ENCODE results near the gene FTO. TPM values are rescaled to one million over a fixed set of nuclear protein-coding genes. Genes with fewer than 3 reads are reported as not detected.

The FTO gene
- total RNA-seq, 1 donor from 2014 or later, result 70.5 TPM

DNA sequence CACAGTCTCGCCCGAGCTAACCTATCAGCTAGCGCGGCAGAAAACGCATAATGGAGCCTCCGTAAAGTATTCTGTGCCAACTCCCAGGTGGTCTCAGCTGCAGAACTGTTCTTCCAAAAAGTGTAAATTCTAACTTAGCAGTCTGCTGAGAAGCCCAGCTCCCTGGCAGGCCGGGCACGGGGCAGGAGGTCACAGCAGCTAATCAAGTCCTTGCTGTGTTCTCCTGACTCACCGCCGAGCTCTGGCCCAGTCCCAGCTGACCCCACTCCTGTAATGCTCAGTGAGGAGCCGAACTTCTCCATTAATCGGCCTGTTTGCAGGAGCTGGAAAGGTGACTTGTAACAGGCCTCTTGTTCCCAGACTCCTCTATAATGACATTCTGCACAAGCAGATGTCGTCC is 389.3 kb downstream of the FTO start:
- H3K27ac ChIP-seq, result no peak overlapping the region
- H3K27me3 ChIP-seq, result no peaks in the 10 kb centered on the region
- intact Hi-C loops (cut with DNase I), result no loop called here
- TF ChIP-seq POLR2AphosphoS5 (IDR thresholded peaks at IDR 0.05; ENCODE audit: insufficient read depth in 1 of 2, low read depth in 1 of 2) (no peak), POLR2A (IDR thresholded peaks at IDR 0.05) (no peak)
- TF ChIP-seq, protein P1, sequence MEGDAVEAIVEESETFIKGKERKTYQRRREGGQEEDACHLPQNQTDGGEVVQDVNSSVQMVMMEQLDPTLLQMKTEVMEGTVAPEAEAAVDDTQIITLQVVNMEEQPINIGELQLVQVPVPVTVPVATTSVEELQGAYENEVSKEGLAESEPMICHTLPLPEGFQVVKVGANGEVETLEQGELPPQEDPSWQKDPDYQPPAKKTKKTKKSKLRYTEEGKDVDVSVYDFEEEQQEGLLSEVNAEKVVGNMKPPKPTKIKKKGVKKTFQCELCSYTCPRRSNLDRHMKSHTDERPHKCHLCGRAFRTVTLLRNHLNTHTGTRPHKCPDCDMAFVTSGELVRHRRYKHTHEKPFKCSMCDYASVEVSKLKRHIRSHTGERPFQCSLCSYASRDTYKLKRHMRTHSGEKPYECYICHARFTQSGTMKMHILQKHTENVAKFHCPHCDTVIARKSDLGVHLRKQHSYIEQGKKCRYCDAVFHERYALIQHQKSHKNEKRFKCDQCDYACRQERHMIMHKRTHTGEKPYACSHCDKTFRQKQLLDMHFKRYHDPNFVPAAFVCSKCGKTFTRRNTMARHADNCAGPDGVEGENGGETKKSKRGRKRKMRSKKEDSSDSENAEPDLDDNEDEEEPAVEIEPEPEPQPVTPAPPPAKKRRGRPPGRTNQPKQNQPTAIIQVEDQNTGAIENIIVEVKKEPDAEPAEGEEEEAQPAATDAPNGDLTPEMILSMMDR (IDR thresholded peaks at IDR 0.05), result no peak
- no peak overlapping the region for H3K4me3 ChIP-seq
- peaks cover 2% of the 10 kb centered on the region for H3K9me3 ChIP-seq
- no peaks in the 10 kb centered on the region for H3K4me1 ChIP-seq
- H3K36me3 ChIP-seq, result no peaks in the 10 kb centered on the region
- peak in 1 of 2 donors; percentile 31 for DNase-seq (ENCODE audit: extremely low spot score in 2 of 2)

DNA sequence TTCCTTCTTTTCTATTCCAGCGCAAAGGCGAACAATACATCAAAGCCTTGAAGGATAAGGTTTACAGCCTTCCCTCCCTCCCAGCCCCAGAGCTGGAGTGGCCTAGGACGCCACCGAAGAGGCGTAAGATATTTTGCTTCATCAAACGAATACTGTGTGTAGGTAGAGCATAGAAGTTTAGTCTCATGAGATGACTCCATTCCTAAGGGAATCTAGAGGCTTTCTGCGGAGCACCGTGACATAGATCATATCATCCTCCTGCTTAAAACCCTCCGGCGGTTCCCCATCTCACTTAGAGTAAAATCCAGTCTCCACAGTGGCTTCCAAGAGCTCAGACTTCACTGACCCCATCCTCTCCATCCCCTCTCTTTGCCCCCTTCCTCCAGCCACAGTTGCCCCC is 390.7 kb downstream of the FTO start:
- no peak for DNase-seq (ENCODE audit: extremely low spot score in 2 of 2)
- TF ChIP-seq POLR2A (IDR thresholded peaks at IDR 0.05), result no peak
- no peak for TF ChIP-seq POLR2AphosphoS5 (IDR thresholded peaks at IDR 0.05; ENCODE audit: insufficient read depth in 1 of 2, low read depth in 1 of 2)
- TF ChIP-seq, protein P1 (IDR thresholded peaks at IDR 0.05), result no peak
- no peaks in the 10 kb centered on the region for H3K27me3 ChIP-seq
- peaks cover 2% of the 10 kb centered on the region for H3K9me3 ChIP-seq
- H3K27ac ChIP-seq, result no peak overlapping the region
- H3K4me1 ChIP-seq, result no peaks in the 10 kb centered on the region
- H3K4me3 ChIP-seq, result no peak overlapping the region
- H3K36me3 ChIP-seq, result no peaks in the 10 kb centered on the region
- intact Hi-C loops (cut with DNase I), result no loop called here

DNA sequence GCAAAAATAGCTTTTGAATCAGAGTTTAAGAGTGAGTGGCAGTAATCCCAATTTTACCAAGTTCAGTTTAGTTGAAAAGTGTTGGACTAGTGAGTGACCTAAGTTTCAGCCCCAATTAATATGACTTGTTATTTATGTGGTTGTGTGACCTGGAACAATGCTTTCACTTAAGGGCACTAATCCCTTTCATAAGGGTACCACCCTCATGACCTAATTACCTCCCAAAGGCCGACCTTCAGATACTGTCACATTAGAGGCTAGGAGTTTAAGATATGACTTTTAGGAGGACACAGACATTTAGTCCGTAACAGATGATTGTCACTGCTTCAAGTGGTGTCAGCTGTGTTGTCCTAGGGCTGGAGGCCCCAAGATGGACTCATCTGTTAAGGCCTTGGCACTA is 392.7 kb downstream of the FTO start:
- intact Hi-C loops (cut with DNase I), result no loop called here
- TF ChIP-seq POLR2A (IDR thresholded peaks at IDR 0.05) (no peak), POLR2AphosphoS5 (IDR thresholded peaks at IDR 0.05; ENCODE audit: insufficient read depth in 1 of 2, low read depth in 1 of 2) (no peak)
- TF ChIP-seq, protein P1 (IDR thresholded peaks at IDR 0.05), result no peak

DNA sequence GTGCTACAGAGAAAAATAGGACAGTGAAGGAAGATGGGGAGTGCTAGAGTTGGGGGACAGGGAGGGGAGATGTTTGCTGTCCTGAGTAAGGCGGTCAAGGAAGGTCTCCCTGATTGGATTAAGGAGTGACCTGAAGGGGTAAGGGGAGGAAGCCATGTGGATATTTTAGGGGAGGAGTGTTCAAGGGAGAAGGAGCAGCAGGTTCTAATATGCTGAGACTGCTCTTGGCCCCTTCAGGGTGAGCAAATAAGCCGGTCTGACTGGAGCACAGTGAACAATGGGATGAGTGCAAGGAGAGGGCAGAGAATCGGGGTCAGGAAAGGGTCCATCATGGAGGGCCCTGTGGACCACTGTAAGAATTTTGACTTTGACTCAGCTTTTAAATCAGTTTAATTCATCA is 393.8 kb downstream of the FTO start:
- DNase-seq (ENCODE audit: extremely low spot score in 2 of 2), result no peak
- H3K27ac ChIP-seq, result no peak overlapping the region
- H3K4me3 ChIP-seq, result no peak overlapping the region
- TF ChIP-seq, protein P1 (IDR thresholded peaks at IDR 0.05), result no peak
- TF ChIP-seq POLR2AphosphoS5 (IDR thresholded peaks at IDR 0.05; ENCODE audit: insufficient read depth in 1 of 2, low read depth in 1 of 2), result no peak
- no peak for TF ChIP-seq POLR2A (IDR thresholded peaks at IDR 0.05)
- intact Hi-C loops (cut with DNase I), result no loop called here
- no peaks in the 10 kb centered on the region for H3K4me1 ChIP-seq
- H3K27me3 ChIP-seq, result no peaks in the 10 kb centered on the region
- peaks cover 2% of the 10 kb centered on the region for H3K9me3 ChIP-seq
- no peaks in the 10 kb centered on the region for H3K36me3 ChIP-seq

More for the DNA sequence above, 392.7 kb downstream of the FTO start:
- DNase-seq (ENCODE audit: extremely low spot score in 2 of 2), result no peak
- H3K4me1 ChIP-seq, result no peaks in the 10 kb centered on the region
- H3K4me3 ChIP-seq, result no peak overlapping the region
- H3K36me3 ChIP-seq, result no peaks in the 10 kb centered on the region
- H3K27ac ChIP-seq, result no peak overlapping the region
- no peaks in the 10 kb centered on the region for H3K27me3 ChIP-seq
- H3K9me3 ChIP-seq, result peaks cover 2% of the 10 kb centered on the region

DNA sequence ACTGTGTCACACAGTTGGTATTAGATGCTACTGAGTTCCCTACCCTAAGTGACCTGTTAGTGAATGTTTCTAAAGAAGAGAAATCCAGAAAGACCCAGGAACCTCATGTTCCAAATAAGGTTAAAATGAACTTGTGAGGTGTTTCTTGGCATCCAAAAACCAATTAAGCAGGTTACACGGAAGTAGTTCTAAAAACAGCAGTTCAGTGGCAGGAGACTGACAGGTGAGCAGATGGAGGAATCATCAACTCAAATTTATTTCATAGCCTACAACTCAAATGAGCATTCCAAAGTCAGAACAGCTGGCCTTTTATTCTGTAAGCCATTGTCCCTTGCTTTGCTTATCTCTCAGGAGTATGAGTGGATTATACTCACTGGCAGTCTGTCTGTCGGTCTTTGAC is 394.3 kb downstream of the FTO start:
- Histone ChIP-seq H3K27ac (no peak overlapping the region), H3K9me3 (peaks cover 2% of the 10 kb centered on the region), H3K4me1 (no peaks in the 10 kb centered on the region), H3K27me3 (no peaks in the 10 kb centered on the region), H3K36me3 (no peaks in the 10 kb centered on the region), H3K4me3 (no peak overlapping the region)
- DNase-seq (ENCODE audit: extremely low spot score in 2 of 2), result peak in 1 of 2 donors; percentile 10
- intact Hi-C loops (cut with DNase I), result no loop called here
- TF ChIP-seq, protein P1 (IDR thresholded peaks at IDR 0.05), result no peak
- TF ChIP-seq POLR2AphosphoS5 (IDR thresholded peaks at IDR 0.05; ENCODE audit: insufficient read depth in 1 of 2, low read depth in 1 of 2) (no peak), POLR2A (IDR thresholded peaks at IDR 0.05) (no peak)
